Posterior cingulate gyrus (tissue), 11 donors: ENCODE measurements around the gene DYDC2.
A peak's percentile ranks its signal among the peaks of the same experiment; 100 is the strongest.

Source experiments
- DNase-seq, 10 donors: peaks; one replicate each; pipeline versions ENCODE4 v3.0.0 to v3.0.0-alpha.2; 2020 to 2021; ENCODE audit warnings: mixed read lengths in 3 of 10
- intact Hi-C: fragments of 100-400 bp; cut with DNase I; formaldehyde crosslinking; loops from one replicate; pipeline ENCODE4 v1.15.1; 2023

The DYDC2 gene

GRCh38 chr10:80365510-80365909 is 8.9 kb downstream of the DYDC2 start:
- DNase-seq = no peak
- intact Hi-C loops = no loop called here

- intact Hi-C loops = no loop called here
- DNase-seq = no peak
Measured at GRCh38 chr10:80371467-80371866, 14.9 kb downstream of the DYDC2 start.

- intact Hi-C loops = no loop called here
- peak in 1 of 10 donors; percentile 28 for DNase-seq
Measured at GRCh38 chr10:80372675-80373074, 16.1 kb downstream of the DYDC2 start.

- intact Hi-C loops = no loop called here
- DNase-seq = no peak
Measured at GRCh38 chr10:80373502-80373901, 16.9 kb downstream of the DYDC2 start.

GRCh38 chr10:80379701-80380100 is 23.1 kb downstream of the DYDC2 start:
- DNase-seq = no peak
- intact Hi-C loops = loop anchor here (5.0 kb wide), 2 partner anchors 63 to 128 kb away; no protein-coding TSS in a partner anchor

- intact Hi-C loops = loop anchor here (5.0 kb wide), 2 partner anchors 62 to 127 kb away; no protein-coding TSS in a partner anchor
- no peak for DNase-seq
Measured at GRCh38 chr10:80380185-80380584, 23.6 kb downstream of the DYDC2 start.

GRCh38 chr10:80382989-80383388 is 26.4 kb downstream of the DYDC2 start:
- DNase-seq = peak in 6 of 10 donors; percentile 12 to 71 (median 30)
- intact Hi-C loops = loop anchor here (5.0 kb wide), 2 partner anchors 59 to 124 kb away; no protein-coding TSS in a partner anchor

- DNase-seq = no peak
- intact Hi-C loops = no loop called here
Measured at GRCh38 chr10:80390740-80391139, 34.2 kb downstream of the DYDC2 start.

- intact Hi-C loops = no loop called here
- DNase-seq = no peak
Measured at GRCh38 chr10:80392250-80392649, 35.7 kb downstream of the DYDC2 start.

GRCh38 chr10:80394358-80394916 is 37.9 kb downstream of the DYDC2 start:
- intact Hi-C loops = no loop called here
- no peak for DNase-seq

GRCh38 chr10:80397014-80397413 is 40.4 kb downstream of the DYDC2 start:
- intact Hi-C loops = no loop called here

GRCh38 chr10:80400136-80400804 is 43.7 kb downstream of the DYDC2 start:
- intact Hi-C loops = no loop called here
- no peak for DNase-seq

More at GRCh38 chr10:80397014-80397413, 40.4 kb downstream of the DYDC2 start:
- no peak for DNase-seq

GRCh38 chr10:80405035-80405434 is 48.5 kb downstream of the DYDC2 start:
- intact Hi-C loops = no loop called here
- DNase-seq = no peak

- no peak for DNase-seq
- intact Hi-C loops = no loop called here
Measured at GRCh38 chr10:80405626-80406025, 49.0 kb downstream of the DYDC2 start.

- intact Hi-C loops = no loop called here
- DNase-seq = no peak
Measured at GRCh38 chr10:80406204-80406603, 49.6 kb downstream of the DYDC2 start.

- intact Hi-C loops = no loop called here
- DNase-seq = peak in 8 of 10 donors; percentile 21 to 91 (median 36)
Measured at GRCh38 chr10:80407812-80408241, 51.2 kb downstream of the DYDC2 start.

- DNase-seq = peak; percentile 76 to 98 (median 88)
- intact Hi-C loops = no loop called here
Measured at GRCh38 chr10:80408242-80409101, 51.9 kb downstream of the DYDC2 start, which contains the start of gene PRXL2A. TSS of gene PRXL2A (plus strand) at chr10:80408551. CDS start at chr10:80420468, 11,917 bp downstream.

GRCh38 chr10:80409121-80409520 is 52.5 kb downstream of the DYDC2 start:
- intact Hi-C loops = no loop called here
- peak in 4 of 10 donors; percentile 24 to 84 (median 58) for DNase-seq

GRCh38 chr10:80410122-80410521 is 53.5 kb downstream of the DYDC2 start:
- intact Hi-C loops = no loop called here
- no peak for DNase-seq

- peak in 1 of 10 donors; percentile 21 for DNase-seq
- intact Hi-C loops = no loop called here
Measured at GRCh38 chr10:80410578-80411145, 54.1 kb downstream of the DYDC2 start.

- DNase-seq = peak in 1 of 10 donors; percentile 29
- intact Hi-C loops = no loop called here
Measured at GRCh38 chr10:80411267-80411668, 54.7 kb downstream of the DYDC2 start.
